HG03095 (cell line): ENCODE results near the gene KHNYN.
"Not testable (repeated sequence)": the region's sequence is repeated elsewhere in the genome, so short reads cannot be mapped to it uniquely, and the experiment has no call there.

ENCODE experiments used
- ATAC-seq: cut with Tn5 transposase; IDR thresholded peaks from one replicate; pipeline ENCODE4 v1.9.1; 2021; ENCODE audit warnings: moderate library complexity; ENCODE audit not compliant: unreplicated experiment

The KHNYN gene

DNA sequence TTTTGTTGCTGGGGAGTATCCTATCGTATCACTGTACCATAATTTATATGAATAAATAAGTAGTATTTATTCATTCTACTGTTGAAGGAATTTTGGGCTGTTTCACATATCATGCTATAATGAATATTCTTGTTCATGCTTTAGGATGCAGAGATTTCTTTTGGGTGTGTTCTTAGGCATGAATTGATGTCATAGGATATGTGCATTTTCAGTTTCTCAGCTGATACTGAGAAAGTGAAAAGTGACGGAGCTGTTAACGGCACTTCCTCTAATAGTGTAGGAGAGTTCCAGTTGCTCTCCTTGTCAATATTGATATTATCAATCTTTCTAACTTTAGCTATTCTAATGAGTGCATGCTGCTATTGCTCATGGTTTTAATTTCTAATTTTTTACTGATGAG is 36.1 kb downstream of the KHNYN start:
- no peak for ATAC-seq

GRCh38 chr14:24470450-24470849 is 40.7 kb downstream of the KHNYN start:
- not testable (repeated sequence) for ATAC-seq

DNA sequence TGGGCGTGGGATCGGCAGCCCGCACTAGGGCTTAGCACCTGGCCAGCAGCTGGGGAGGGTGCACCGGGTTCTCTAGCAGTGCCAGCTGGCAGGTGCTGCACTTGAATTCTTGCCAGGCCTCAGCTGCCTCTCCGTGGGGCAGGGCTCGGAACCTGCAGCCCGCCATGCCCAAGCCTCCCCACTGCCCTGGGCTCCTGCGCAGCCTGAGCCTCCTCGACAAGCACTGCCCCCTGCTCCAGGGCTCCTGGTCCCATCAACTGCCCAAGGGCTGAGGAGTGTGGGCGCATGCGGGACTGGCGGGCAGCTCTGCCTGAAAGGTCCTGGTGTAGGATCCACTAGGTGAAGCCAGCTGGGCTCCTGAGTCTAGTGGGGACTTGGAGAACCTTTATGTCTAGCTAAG is 43.5 kb downstream of the KHNYN start:
- no peak for ATAC-seq

GRCh38 chr14:24475261-24475660 is 45.5 kb downstream of the KHNYN start:
- no peak for ATAC-seq

GRCh38 chr14:24479999-24480398 is 50.2 kb downstream of the KHNYN start:
- ATAC-seq = not testable (repeated sequence)

DNA sequence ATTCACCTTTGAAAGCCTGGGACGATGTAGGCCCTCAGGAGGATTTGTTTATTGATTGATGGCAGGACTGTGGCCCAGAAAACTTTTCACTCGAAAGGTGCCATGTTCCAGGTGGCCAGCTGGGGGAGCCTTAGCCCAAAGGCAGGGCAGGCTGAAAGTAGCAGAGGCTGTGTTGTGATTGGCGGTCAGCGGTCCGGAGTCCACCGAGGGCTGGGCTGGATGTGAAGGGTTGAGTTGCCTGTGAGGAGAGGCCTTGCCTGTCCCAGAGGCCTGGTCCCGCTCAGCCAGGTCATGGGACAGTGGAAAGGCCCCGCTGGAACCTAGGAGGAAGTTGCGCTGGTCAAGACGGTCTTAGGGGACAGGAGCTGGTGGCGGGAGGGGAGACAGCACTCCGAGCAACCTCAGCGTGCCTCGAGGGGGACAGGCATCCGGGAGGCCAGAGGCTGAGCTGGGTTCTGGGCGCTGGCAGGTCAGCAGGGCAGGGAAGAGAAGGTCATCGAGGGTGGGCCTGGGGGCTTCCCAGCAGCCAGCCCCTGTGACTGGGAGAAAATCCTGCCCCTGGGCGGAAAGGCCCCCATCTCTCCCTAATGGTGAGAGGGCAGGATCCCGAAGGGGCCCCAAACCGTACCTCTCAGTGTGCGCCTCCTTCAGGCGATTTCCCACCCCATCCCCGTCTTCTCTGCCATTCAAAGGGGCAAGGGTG is 52.0 kb downstream of the KHNYN start:
- peak; percentile 85 for ATAC-seq

DNA sequence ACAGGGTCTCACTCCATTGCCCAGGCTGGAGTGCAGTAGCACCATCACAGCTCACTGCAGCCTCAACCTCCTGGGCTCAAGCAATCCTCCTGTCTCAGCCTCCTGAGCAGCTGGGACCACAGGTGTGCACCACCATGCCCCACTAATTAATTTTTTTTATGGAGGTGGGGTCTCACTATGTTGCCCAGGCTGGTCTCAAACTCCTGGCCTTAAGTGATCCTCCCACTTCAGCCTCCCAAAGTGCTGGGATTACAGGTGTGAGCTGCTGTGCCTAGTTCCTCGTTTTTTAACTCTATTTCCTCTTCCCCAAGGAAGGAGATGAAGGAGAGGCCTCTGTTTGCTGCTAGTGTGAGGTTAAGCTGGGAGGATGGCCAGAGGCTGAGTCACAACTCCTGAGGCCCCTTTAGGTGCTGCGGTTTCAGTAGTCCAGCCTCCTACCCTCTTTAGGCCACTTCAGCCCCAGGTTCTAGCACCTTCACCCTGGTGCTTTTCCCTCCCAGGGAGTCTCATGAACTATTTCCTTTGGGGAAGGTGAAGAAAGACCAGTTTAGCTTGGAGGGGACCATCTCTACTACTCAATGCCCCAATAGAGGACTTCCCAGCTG is 53.0 kb downstream of the KHNYN start:
- ATAC-seq = not testable (repeated sequence)

DNA sequence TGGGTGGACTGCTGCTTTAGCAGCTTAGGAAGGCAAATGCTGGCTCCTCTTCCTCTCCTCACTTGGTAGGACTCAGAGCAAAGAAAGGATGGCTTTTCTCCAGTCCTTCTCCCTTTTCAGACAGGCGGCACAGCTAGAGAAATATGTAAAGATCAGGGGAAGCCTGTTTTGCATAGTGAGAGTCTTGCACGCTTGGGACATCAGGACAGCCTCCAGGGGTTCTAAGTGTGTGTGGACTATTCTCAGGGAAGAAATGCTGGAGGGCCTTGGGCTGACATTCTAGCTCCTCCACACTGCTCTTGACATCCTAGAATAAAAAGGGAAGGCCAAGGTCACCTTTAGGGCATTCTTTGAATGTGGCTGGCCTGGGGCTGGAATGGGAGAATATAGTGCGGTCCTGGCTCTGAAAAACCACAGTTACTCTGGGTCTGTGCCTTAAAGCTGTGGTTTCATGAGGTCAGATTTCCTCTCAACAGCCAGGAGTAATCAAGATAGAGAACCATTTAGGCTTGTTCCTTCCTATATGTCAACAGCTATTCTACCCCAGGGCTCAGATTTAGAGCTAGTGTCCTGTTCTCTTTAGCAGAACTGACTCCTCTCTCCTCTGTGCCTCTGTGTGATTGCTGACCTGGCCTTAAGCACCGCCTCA is 54.0 kb downstream of the KHNYN start:
- ATAC-seq = no peak
